ENCODE results near the gene CEP19.

- TF ChIP-seq, protein P1, sequence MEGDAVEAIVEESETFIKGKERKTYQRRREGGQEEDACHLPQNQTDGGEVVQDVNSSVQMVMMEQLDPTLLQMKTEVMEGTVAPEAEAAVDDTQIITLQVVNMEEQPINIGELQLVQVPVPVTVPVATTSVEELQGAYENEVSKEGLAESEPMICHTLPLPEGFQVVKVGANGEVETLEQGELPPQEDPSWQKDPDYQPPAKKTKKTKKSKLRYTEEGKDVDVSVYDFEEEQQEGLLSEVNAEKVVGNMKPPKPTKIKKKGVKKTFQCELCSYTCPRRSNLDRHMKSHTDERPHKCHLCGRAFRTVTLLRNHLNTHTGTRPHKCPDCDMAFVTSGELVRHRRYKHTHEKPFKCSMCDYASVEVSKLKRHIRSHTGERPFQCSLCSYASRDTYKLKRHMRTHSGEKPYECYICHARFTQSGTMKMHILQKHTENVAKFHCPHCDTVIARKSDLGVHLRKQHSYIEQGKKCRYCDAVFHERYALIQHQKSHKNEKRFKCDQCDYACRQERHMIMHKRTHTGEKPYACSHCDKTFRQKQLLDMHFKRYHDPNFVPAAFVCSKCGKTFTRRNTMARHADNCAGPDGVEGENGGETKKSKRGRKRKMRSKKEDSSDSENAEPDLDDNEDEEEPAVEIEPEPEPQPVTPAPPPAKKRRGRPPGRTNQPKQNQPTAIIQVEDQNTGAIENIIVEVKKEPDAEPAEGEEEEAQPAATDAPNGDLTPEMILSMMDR (conservative IDR thresholded peaks at IDR 0.05; ENCODE audit: low read length): no peak
- no peak for TF ChIP-seq EZH2phosphoT487 (IDR thresholded peaks at IDR 0.05; ENCODE audit: borderline replicate concordance)
Measured at GRCh38 chr3:196756732-196757131, 44.7 kb upstream of the CEP19 start.

Measured in Loucy (cell line).